Omental fat pad (tissue), 4 donors: ENCODE results near the gene CCDC175. TPM values are rescaled to one million over a fixed set of nuclear protein-coding genes. Genes with fewer than 3 reads are reported as not detected.

ENCODE experiments used
- ATAC-seq: fragments of 150-250 bp; one replicate; pipeline ENCODE4 v1.9.1; 2016; ENCODE audit warnings: mild to moderate bottlenecking, moderate library complexity; ENCODE audit not compliant: low FRiP score
- DNase-seq: peaks from one replicate; pipeline ENCODE4 v3.0.0-alpha.2; 2019; ENCODE audit warnings: low spot score
- CTCF ChIP-seq, 3 donors: fragments of 450-650 bp; IDR thresholded peaks; one replicate each; pipeline ENCODE4 v1.5.1; 2016 to 2017; ENCODE audit warnings: antibody characterized with exemption in 3 of 3, mild to moderate bottlenecking in 3 of 3, moderate library complexity in 2 of 3
- total RNA-seq, 4 donors: library from RNA; depleted of rRNA; stranded (reverse); fragments of >200 nt; gene quantifications; one replicate each; pipeline ENCODE4 v1.1.0, GENCODE V29; 2016

Gene CCDC175
- total RNA-seq, 4 donors from 2014 or later, result not detected

GRCh38 chr14:59461891-59462290 lies 114.7 kb downstream of the CCDC175 start:
- ATAC-seq, result no peak
- no peak for TF ChIP-seq CTCF (IDR thresholded peaks at IDR 0.05)

GRCh38 chr14:59460378-59460777 lies 116.2 kb downstream of the CCDC175 start:
- DNase-seq, result no peak
- ATAC-seq, result no peak
- no peak for TF ChIP-seq CTCF (IDR thresholded peaks at IDR 0.05)

More at GRCh38 chr14:59461891-59462290, 114.7 kb downstream of the CCDC175 start:
- DNase-seq, result no peak

- ATAC-seq, result no peak
- DNase-seq, result no peak
- no peak for TF ChIP-seq CTCF (IDR thresholded peaks at IDR 0.05)
Observed at GRCh38 chr14:59458486-59458885, 118.1 kb downstream of the CCDC175 start.

- TF ChIP-seq CTCF (IDR thresholded peaks at IDR 0.05), result no peak
- DNase-seq (no peak), ATAC-seq (no peak)
Observed at GRCh38 chr14:59455411-59455810, 121.2 kb downstream of the CCDC175 start.

Other genes with a start within 250 kb of the CCDC175 start
- gene GPR135, start 111.4 kb downstream of the CCDC175 start, total RNA-seq, result 1 to 10 TPM; 4.1 to 6.8 (median 5.1) TPM
- gene L3HYPDH, start 92.4 kb downstream of the CCDC175 start, total RNA-seq, result 10 to 100 TPM; 54.1 to 79.7 (median 75.6) TPM
- gene JKAMP, start 92.3 kb downstream of the CCDC175 start, total RNA-seq, result 10 to 100 TPM; 35.7 to 76.6 (median 58.8) TPM